ENCODE data around the gene GLRA2.

DNA sequence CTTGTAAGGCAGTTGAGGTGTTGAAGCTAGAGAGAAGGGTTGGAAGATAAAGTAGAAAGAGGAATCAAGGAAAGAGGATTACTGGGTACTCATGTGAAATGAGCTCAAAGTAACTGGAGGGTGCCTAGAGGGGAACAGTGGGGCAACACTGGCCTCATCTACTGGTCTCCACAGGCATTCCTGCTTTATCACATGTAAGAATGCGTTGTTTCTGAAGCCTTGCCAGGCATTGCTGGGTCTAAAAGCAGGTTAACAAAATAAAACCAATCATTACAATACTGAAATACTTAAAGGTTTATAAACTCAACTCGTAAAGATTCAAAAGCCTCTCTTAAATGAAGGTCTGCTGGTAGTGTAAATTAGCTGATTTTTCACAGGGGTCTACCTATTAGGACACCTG, 247.6 kb downstream of the GLRA2 start:
- TF ChIP-seq POLR2A (IDR thresholded peaks at IDR 0.05; ENCODE audit: low read depth, low read length) (no peak), POLR2AphosphoS5 (IDR thresholded peaks at IDR 0.05; ENCODE audit: low read depth, low read length) (no peak), TAF1 (IDR thresholded peaks at IDR 0.05; ENCODE audit: low read depth, low read length) (no peak)

Measured in GM12891 (cell line).